GM18858 (cell line): ENCODE measurements around the gene ALPK3.

Experiments
- ATAC-seq: cut with Tn5 transposase; IDR thresholded peaks from one replicate; pipeline ENCODE4 v1.9.1; 2021; ENCODE audit not compliant: unreplicated experiment

ALPK3 gene

GRCh38 chr15:84798436-84798946 lies 18.7 kb upstream of the ALPK3 start:
- no peak for ATAC-seq

GRCh38 chr15:84799511-84800187 lies 17.5 kb upstream of the ALPK3 start:
- no peak for ATAC-seq

- ATAC-seq, result no peak
Observed at GRCh38 chr15:84800365-84800806, 16.8 kb upstream of the ALPK3 start.

- ATAC-seq, result no peak
Observed at GRCh38 chr15:84804005-84804900, 12.9 kb upstream of the ALPK3 start.

GRCh38 chr15:84805221-84805620 lies 11.9 kb upstream of the ALPK3 start:
- ATAC-seq, result no peak

GRCh38 chr15:84807228-84807627 lies 9.9 kb upstream of the ALPK3 start:
- no peak for ATAC-seq

GRCh38 chr15:84810073-84810840 lies 6.9 kb upstream of the ALPK3 start:
- ATAC-seq, result no peak

- ATAC-seq, result no peak
Observed at GRCh38 chr15:84811151-84811550, 6.0 kb upstream of the ALPK3 start.

GRCh38 chr15:84811828-84812227 lies 5.3 kb upstream of the ALPK3 start:
- no peak for ATAC-seq

GRCh38 chr15:84812842-84813241 lies 4.3 kb upstream of the ALPK3 start:
- no peak for ATAC-seq

- ATAC-seq, result no peak
Observed at GRCh38 chr15:84813435-84813834, 3.7 kb upstream of the ALPK3 start.

- ATAC-seq, result no peak
Observed at GRCh38 chr15:84813931-84814330, 3.2 kb upstream of the ALPK3 start.

GRCh38 chr15:84814916-84815315 lies 2.2 kb upstream of the ALPK3 start:
- ATAC-seq, result no peak

GRCh38 chr15:84817466-84818081 lies 418 bp downstream of the ALPK3 start:
- ATAC-seq, result no peak

- ATAC-seq, result no peak
Observed at GRCh38 chr15:84818261-84819131, 1.3 kb downstream of the ALPK3 start.

- no peak for ATAC-seq
Observed at GRCh38 chr15:84819291-84819768, 2.2 kb downstream of the ALPK3 start.

- ATAC-seq, result no peak
Observed at GRCh38 chr15:84819791-84820190, 2.6 kb downstream of the ALPK3 start.

- ATAC-seq, result no peak
Observed at GRCh38 chr15:84821501-84822021, 4.4 kb downstream of the ALPK3 start.

- no peak for ATAC-seq
Observed at GRCh38 chr15:84822653-84823281, 5.6 kb downstream of the ALPK3 start.
